Testis (tissue), 2 donors: ENCODE measurements around the gene EOGT.

Source experiments
- CTCF ChIP-seq, 3 experiments: fragments of 450-650 bp in 2 of 3; fragments of 200-600 bp in 1 of 3; sonication (generic) in 1 of 3; IDR thresholded peaks; one replicate each; pipeline ENCODE4 v1.5.1; 2016 to 2019; ENCODE audit warnings: antibody characterized with exemption in 3 of 3, mild to moderate bottlenecking in 2 of 3, moderate library complexity in 1 of 3
- POLR2A ChIP-seq: fragments of 450-650 bp; IDR thresholded peaks from one replicate; pipeline ENCODE4 v1.6.1; 2017; ENCODE audit warnings: antibody characterized with exemption, mild to moderate bottlenecking, moderate library complexity

- TF ChIP-seq CTCF (IDR thresholded peaks at IDR 0.05) (no peak), POLR2A (no peak)
Measured at GRCh38 chr3:68977486-68978167, 35.9 kb downstream of the EOGT start.
